GM18517 (cell line): ENCODE results near the gene IL16.
"Not testable (repeated sequence)": the region's sequence is repeated elsewhere in the genome, so short reads cannot be mapped to it uniquely, and the experiment has no call there.

ENCODE experiments used
- ATAC-seq: cut with Tn5 transposase; IDR thresholded peaks from one replicate; pipeline ENCODE4 v1.9.1; 2021; ENCODE audit warnings: mild to moderate bottlenecking, moderate library complexity; ENCODE audit not compliant: unreplicated experiment

IL16 gene

GRCh38 chr15:81199031-81199779 is 2.5 kb downstream of the IL16 start:
- ATAC-seq = no peak

- no peak for ATAC-seq
Observed at GRCh38 chr15:81206018-81206417, 9.3 kb downstream of the IL16 start.

- not testable (repeated sequence) for ATAC-seq
Observed at GRCh38 chr15:81207987-81208386, 11.3 kb downstream of the IL16 start.

GRCh38 chr15:81209635-81210034 is 13.0 kb downstream of the IL16 start:
- no peak for ATAC-seq

GRCh38 chr15:81211376-81211775 is 14.7 kb downstream of the IL16 start:
- no peak for ATAC-seq

- no peak for ATAC-seq
Observed at GRCh38 chr15:81213982-81214381, 17.3 kb downstream of the IL16 start.

GRCh38 chr15:81215531-81215930 is 18.9 kb downstream of the IL16 start:
- ATAC-seq = no peak

- no peak for ATAC-seq
Observed at GRCh38 chr15:81215983-81216382, 19.3 kb downstream of the IL16 start.

- ATAC-seq = no peak
Observed at GRCh38 chr15:81216422-81216821, 19.7 kb downstream of the IL16 start.

- no peak for ATAC-seq
Observed at GRCh38 chr15:81221449-81221848, 24.8 kb downstream of the IL16 start.

GRCh38 chr15:81222007-81222406 is 25.3 kb downstream of the IL16 start:
- no peak for ATAC-seq

GRCh38 chr15:81223346-81223971 is 26.8 kb downstream of the IL16 start:
- no peak for ATAC-seq

- ATAC-seq = no peak
Observed at GRCh38 chr15:81224232-81224631, 27.6 kb downstream of the IL16 start.

GRCh38 chr15:81225161-81225671 is 28.5 kb downstream of the IL16 start:
- no peak for ATAC-seq

- ATAC-seq = no peak
Observed at GRCh38 chr15:81227716-81228115, 31.0 kb downstream of the IL16 start.

- no peak for ATAC-seq
Observed at GRCh38 chr15:81229586-81229985, 32.9 kb downstream of the IL16 start.

GRCh38 chr15:81235276-81236123 is 38.8 kb downstream of the IL16 start:
- no peak for ATAC-seq

GRCh38 chr15:81239190-81239589 is 42.5 kb downstream of the IL16 start:
- ATAC-seq = no peak

- ATAC-seq = no peak
Observed at GRCh38 chr15:81242778-81243177, 46.1 kb downstream of the IL16 start.

- ATAC-seq = no peak
Observed at GRCh38 chr15:81244306-81244705, 47.6 kb downstream of the IL16 start.

- no peak for ATAC-seq
Observed at GRCh38 chr15:81253846-81254245, 57.2 kb downstream of the IL16 start.
